A673 (cell line): ENCODE measurements around the gene NFIC. TPM values are rescaled to one million over a fixed set of nuclear protein-coding genes. Genes with fewer than 3 reads are reported as not detected.

Experiments
- BruUV-seq: library from RNA; stranded (reverse); fragments of 400-500 nt; replicated peaks from 2 replicates; lab custom pipeline; 2021; lab: Mats Ljungman, UMichigan
- CTCF ChIA-PET: fragments of 300-600 bp; sonication (Branson Sonifier 250); formaldehyde crosslinking; loops from one replicate; lab custom pipeline; 2022; ENCODE audit warnings: antibody characterized with exemption; lab: Charles Lee
- POLR2A ChIA-PET: fragments of 300-600 bp; sonication (Branson Sonifier 250); formaldehyde crosslinking; loops from one replicate; lab custom pipeline; 2022; ENCODE audit warnings: antibody characterized with exemption; ENCODE audit not compliant: low non-redundant PET; lab: Charles Lee
- DNase-seq: peaks from one replicate; pipeline ENCODE4 v3.0.0-alpha.2; 2015; ENCODE audit warnings: low spot score
- H3K27ac ChIP-seq: fragments of 200-600 bp; sonication (generic); 2 replicates; pipeline ENCODE4 v1.5.1; 2016; ENCODE audit warnings: mixed run types, low read depth, mild to moderate bottlenecking, mixed read lengths, antibody characterized with exemption, low read length; ENCODE audit not compliant: poor library complexity, severe bottlenecking
- H3K27me3 ChIP-seq: fragments of 200-600 bp; sonication (generic); replicated peaks from 2 replicates; pipeline ENCODE4 v1.6.1; 2017; ENCODE audit warnings: mixed run types, low read depth, mild to moderate bottlenecking, mixed read lengths, antibody characterized with exemption, low read length; ENCODE audit not compliant: insufficient read depth, poor library complexity
- H3K36me3 ChIP-seq: fragments of 200-600 bp; sonication (generic); 2 replicates; pipeline ENCODE4 v1.6.1; 2016; ENCODE audit warnings: mixed run types, mild to moderate bottlenecking, mixed read lengths, antibody characterized with exemption, low read length; ENCODE audit not compliant: insufficient read depth, poor library complexity, severe bottlenecking
- H3K4me1 ChIP-seq: fragments of 200-600 bp; sonication (generic); 2 replicates; pipeline ENCODE4 v1.6.1; 2017; ENCODE audit warnings: mixed run types, mild to moderate bottlenecking, mixed read lengths, antibody characterized with exemption, low read length; ENCODE audit not compliant: insufficient read depth, poor library complexity, severe bottlenecking
- H3K4me3 ChIP-seq: fragments of 200-600 bp; sonication (generic); 2 replicates; pipeline ENCODE4 v1.5.1; 2016; ENCODE audit warnings: low read depth, mixed run types, mild to moderate bottlenecking, mixed read lengths, low read length; ENCODE audit not compliant: poor library complexity, severe bottlenecking
- H3K9me3 ChIP-seq: fragments of 200-600 bp; sonication (generic); 2 replicates; pipeline ENCODE4 v1.6.1; 2016; ENCODE audit warnings: mixed run types, low read depth, mild to moderate bottlenecking, mixed read lengths, antibody characterized with exemption, low read length; ENCODE audit not compliant: poor library complexity, severe bottlenecking
- EZH2 ChIP-seq: fragments of 200-600 bp; sonication (generic); IDR thresholded peaks from 2 replicates; pipeline ENCODE4 v1.6.1; 2017; ENCODE audit warnings: borderline replicate concordance, low read depth, mild to moderate bottlenecking, mixed read lengths, antibody characterized with exemption, low read length; ENCODE audit not compliant: poor library complexity, severe bottlenecking
- intact Hi-C: fragments of 100-400 bp; cut with micrococcal nuclease; formaldehyde crosslinking; loops from one replicate; pipeline ENCODE4 v1.10.0; 2022; ENCODE audit not compliant: unreplicated experiment
- total RNA-seq: library from RNA; stranded (reverse); gene quantifications from 2 replicates; pipeline ENCODE4 v1.2.3, GENCODE V29; 2021
- TF ChIP-seq, protein P1 (sequence below): fragments of 300-800, 200-600 bp; sonication (generic); conservative IDR thresholded peaks from 2 replicates; pipeline ENCODE4 v1.5.1; 2017; ENCODE audit warnings: low read depth, mild to moderate bottlenecking, antibody characterized with exemption, low read length, moderate library complexity, mixed read lengths

The NFIC gene
- total RNA-seq, 1 experiment from 2014 or later = 112 TPM

DNA sequence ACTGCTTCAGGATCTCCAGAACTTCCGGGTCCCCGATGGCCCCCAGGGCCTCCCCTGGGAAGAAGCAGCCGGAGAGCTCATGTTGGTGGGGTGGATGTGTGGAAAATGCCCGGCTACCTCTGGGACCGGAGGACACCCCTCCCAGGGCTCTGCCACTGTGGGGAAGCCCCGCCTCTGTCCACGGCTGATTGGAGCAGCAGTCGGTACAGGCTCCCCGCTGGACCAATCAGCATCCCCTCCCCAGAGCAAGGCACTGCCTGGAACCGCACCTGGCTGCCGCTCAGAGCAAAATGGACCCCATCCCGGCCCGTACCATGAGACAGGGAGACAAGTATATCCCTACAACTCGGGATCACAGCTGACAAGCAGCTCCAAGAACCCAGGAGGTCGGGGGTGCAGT, 127.7 kb downstream of the NFIC start:
- no peak for DNase-seq
- POLR2A ChIA-PET = interaction anchor here (0.7 kb wide), 1 partner anchor 544 kb away, joined by 5 read pairs; no protein-coding TSS in a partner anchor
- Histone ChIP-seq H3K27ac (no peak overlapping the region), H3K27me3 (no peaks in the 10 kb centered on the region), H3K4me3 (no peak overlapping the region), H3K4me1 (no peaks in the 10 kb centered on the region), H3K36me3 (peaks cover 32% of the 10 kb centered on the region), H3K9me3 (no peaks in the 10 kb centered on the region)
- no TSS peak for BruUV-seq
- TF ChIP-seq, protein P1, sequence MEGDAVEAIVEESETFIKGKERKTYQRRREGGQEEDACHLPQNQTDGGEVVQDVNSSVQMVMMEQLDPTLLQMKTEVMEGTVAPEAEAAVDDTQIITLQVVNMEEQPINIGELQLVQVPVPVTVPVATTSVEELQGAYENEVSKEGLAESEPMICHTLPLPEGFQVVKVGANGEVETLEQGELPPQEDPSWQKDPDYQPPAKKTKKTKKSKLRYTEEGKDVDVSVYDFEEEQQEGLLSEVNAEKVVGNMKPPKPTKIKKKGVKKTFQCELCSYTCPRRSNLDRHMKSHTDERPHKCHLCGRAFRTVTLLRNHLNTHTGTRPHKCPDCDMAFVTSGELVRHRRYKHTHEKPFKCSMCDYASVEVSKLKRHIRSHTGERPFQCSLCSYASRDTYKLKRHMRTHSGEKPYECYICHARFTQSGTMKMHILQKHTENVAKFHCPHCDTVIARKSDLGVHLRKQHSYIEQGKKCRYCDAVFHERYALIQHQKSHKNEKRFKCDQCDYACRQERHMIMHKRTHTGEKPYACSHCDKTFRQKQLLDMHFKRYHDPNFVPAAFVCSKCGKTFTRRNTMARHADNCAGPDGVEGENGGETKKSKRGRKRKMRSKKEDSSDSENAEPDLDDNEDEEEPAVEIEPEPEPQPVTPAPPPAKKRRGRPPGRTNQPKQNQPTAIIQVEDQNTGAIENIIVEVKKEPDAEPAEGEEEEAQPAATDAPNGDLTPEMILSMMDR = no peak
- TF ChIP-seq EZH2 = no peak
- intact Hi-C loops = no loop called here
- CTCF ChIA-PET = interaction anchor here (0.7 kb wide), 1 partner anchor 66 kb away, joined by 6 read pairs; no protein-coding TSS in a partner anchor

DNA sequence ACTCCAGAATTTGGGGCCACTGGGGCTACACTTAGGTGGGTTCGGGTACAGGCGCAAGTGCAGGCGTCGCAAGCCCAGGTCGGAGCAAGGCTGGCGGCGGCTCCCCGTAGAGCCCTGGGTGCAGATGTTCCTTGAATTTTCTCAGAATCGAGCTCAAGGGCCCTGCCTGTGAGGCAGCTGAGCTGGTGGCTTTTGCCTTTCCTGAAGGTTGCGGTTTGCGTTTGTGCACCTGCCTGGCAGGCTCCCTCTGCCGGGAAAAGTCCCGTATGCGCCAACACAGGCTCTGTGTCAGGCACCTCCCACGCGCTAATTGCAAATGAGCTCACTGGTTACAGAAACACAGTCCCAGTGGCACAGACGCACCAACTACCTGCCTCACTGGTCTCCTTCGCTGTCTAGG, 128.2 kb downstream of the NFIC start:
- no peak for DNase-seq
- ChIA-PET POLR2A (interaction anchor here (0.7 kb wide), 1 partner anchor 544 kb away, joined by 5 read pairs; no protein-coding TSS in a partner anchor), CTCF (interaction anchor here (0.7 kb wide), 2 partner anchors 66 to 189 kb away, joined by 4 to 6 read pairs; no protein-coding TSS in a partner anchor)
- Histone ChIP-seq H3K9me3 (no peaks in the 10 kb centered on the region), H3K27ac (no peak overlapping the region), H3K4me1 (no peaks in the 10 kb centered on the region), H3K4me3 (no peak overlapping the region), H3K27me3 (no peaks in the 10 kb centered on the region), H3K36me3 (peaks cover 32% of the 10 kb centered on the region)
- intact Hi-C loops = no loop called here
- no peak for TF ChIP-seq EZH2
- TF ChIP-seq, protein P1 = no peak
- BruUV-seq = no TSS peak

DNA sequence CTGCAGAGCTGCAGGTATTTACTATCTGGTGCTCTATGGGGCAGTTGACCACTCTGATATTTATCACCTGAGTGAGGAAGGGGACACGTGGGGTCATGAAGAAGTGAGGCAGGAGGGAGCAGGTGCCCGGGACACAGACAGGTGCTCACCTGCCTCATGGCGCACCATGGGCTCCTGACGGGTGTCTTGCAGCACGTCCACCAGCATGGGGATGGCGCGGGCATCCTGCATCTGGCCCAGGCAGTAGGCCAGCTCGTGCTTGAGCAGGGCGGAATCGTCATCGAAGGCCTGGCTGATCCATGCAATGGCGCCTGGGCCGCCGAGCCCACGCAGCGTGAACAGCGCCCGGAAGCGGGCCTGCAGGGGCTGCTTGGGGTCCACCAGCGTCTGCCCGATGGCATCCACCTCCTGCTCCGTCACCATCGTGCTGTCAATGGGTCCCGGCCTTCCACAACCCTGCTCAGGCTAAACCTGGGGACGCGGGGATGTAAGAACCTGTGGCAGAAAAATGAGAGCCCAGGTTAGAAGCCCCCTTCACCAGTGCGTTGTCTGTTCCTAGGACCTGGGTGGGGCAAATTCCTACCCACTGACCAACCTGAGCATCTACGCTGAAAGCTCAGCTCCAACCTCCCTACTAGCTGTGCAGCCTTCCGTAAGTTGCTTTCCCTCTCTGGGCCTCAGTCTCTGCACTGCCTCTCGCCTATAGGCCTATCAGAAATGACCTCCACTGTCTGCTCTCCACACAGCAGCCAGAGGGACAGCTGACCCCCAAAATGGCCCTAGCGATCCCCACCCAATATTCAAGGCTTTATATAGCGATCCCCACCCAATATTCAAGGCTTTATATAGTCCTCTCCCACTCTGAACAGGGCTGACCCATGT, 130.2 kb downstream of the NFIC start:
- no peak for DNase-seq
- ChIA-PET POLR2A (no interaction called here), CTCF (no interaction called here)
- Histone ChIP-seq H3K36me3 (peaks cover 31% of the 10 kb centered on the region), H3K27ac (no peak overlapping the region), H3K27me3 (no peaks in the 10 kb centered on the region), H3K9me3 (no peaks in the 10 kb centered on the region), H3K4me1 (no peaks in the 10 kb centered on the region), H3K4me3 (no peak overlapping the region)
- intact Hi-C loops = no loop called here
- no TSS peak for BruUV-seq
- TF ChIP-seq EZH2 = no peak
- TF ChIP-seq, protein P1 = no peak
